H7 (cell line): Measurements from ENCODE around the gene TCF21. TPM values are rescaled to one million over a fixed set of nuclear protein-coding genes. Genes with fewer than 3 reads are reported as not detected.

Experiments
- DNase-seq: peaks from one replicate; pipeline ENCODE4 v3.0.0; 2012
- H3K27me3 ChIP-seq: 2 replicates; pipeline ENCODE4 v1.6.0; 2011; ENCODE audit warnings: mild to moderate bottlenecking, low read length; ENCODE audit not compliant: control insufficient read depth, insufficient read depth
- H3K36me3 ChIP-seq: replicated peaks from 2 replicates; pipeline ENCODE4 v1.5.1; 2011; ENCODE audit warnings: low read length; ENCODE audit not compliant: control insufficient read depth, insufficient read depth
- H3K4me3 ChIP-seq: 2 replicates; pipeline ENCODE4 v1.5.1; 2011; ENCODE audit warnings: low read depth, mild to moderate bottlenecking, control low read depth, low read length, moderate library complexity; ENCODE audit not compliant: insufficient read depth
- total RNA-seq: library from RNA; depleted of rRNA; stranded (reverse); fragments of >200 nt; shearing (Covaris generic); gene quantifications from 2 replicates; pipeline ENCODE4 v1.2.3, GENCODE V29; 2014

Gene TCF21
- total RNA-seq, 1 experiment from 2014 or later: 0.03 TPM

GRCh38 chr6:133877116-133877515, 11.8 kb upstream of the TCF21 start:
- DNase-seq: no peak
- Histone ChIP-seq H3K27me3 (no peaks in the 10 kb centered on the region), H3K36me3 (no peaks in the 10 kb centered on the region), H3K4me3 (no peak overlapping the region)

GRCh38 chr6:133880006-133880405, 8.9 kb upstream of the TCF21 start:
- no peaks in the 10 kb centered on the region for H3K27me3 ChIP-seq
- no peak for DNase-seq
- no peak overlapping the region for H3K4me3 ChIP-seq
- no peaks in the 10 kb centered on the region for H3K36me3 ChIP-seq

- no peak for DNase-seq
- Histone ChIP-seq H3K36me3 (no peaks in the 10 kb centered on the region), H3K27me3 (no peaks in the 10 kb centered on the region), H3K4me3 (no peak overlapping the region)
Measured at GRCh38 chr6:133880896-133881295, 8.0 kb upstream of the TCF21 start.

- Histone ChIP-seq H3K36me3 (no peaks in the 10 kb centered on the region), H3K4me3 (no peak overlapping the region), H3K27me3 (peaks cover 41% of the 10 kb centered on the region)
- DNase-seq: no peak
Measured at GRCh38 chr6:133886104-133886775, 2.7 kb upstream of the TCF21 start.

- Histone ChIP-seq H3K27me3 (peaks cover 52% of the 10 kb centered on the region), H3K4me3 (no peak overlapping the region), H3K36me3 (no peaks in the 10 kb centered on the region)
- DNase-seq: no peak
Measured at GRCh38 chr6:133887156-133887879, 1.6 kb upstream of the TCF21 start.

- H3K27me3 ChIP-seq: peaks cover 57% of the 10 kb centered on the region
- H3K36me3 ChIP-seq: no peaks in the 10 kb centered on the region
- H3K4me3 ChIP-seq: no peak overlapping the region
- no peak for DNase-seq
Measured at GRCh38 chr6:133887880-133888230, 1.1 kb upstream of the TCF21 start.

GRCh38 chr6:133889557-133890403, 867 bp downstream of the TCF21 start:
- Histone ChIP-seq H3K36me3 (no peaks in the 10 kb centered on the region), H3K27me3 (peaks cover 76% of the 10 kb centered on the region), H3K4me3 (peak overlapping the region; percentile 63)
- DNase-seq: peak; percentile 82

GRCh38 chr6:133890711-133891148, 1.8 kb downstream of the TCF21 start:
- Histone ChIP-seq H3K4me3 (no peak overlapping the region), H3K27me3 (peaks cover 86% of the 10 kb centered on the region), H3K36me3 (no peaks in the 10 kb centered on the region)

GRCh38 chr6:133891149-133891926, 2.4 kb downstream of the TCF21 start:
- Histone ChIP-seq H3K4me3 (peak overlapping the region; percentile 37), H3K27me3 (peaks cover 92% of the 10 kb centered on the region), H3K36me3 (no peaks in the 10 kb centered on the region)
- peak; percentile 82 for DNase-seq

More at GRCh38 chr6:133890711-133891148, 1.8 kb downstream of the TCF21 start:
- DNase-seq: peak; percentile 13

- Histone ChIP-seq H3K36me3 (no peaks in the 10 kb centered on the region), H3K4me3 (peak overlapping the region; percentile 37; the same call in 1 of the 2 replicates), H3K27me3 (peaks cover 99% of the 10 kb centered on the region)
- DNase-seq: peak; percentile 11
Measured at GRCh38 chr6:133891927-133892812, 3.3 kb downstream of the TCF21 start.

- Histone ChIP-seq H3K27me3 (peaks cover 96% of the 10 kb centered on the region), H3K36me3 (no peaks in the 10 kb centered on the region), H3K4me3 (peak overlapping the region; percentile 16; the same call in 1 of the 2 replicates)
- peak; percentile 72 for DNase-seq
Measured at GRCh38 chr6:133892813-133893691, 4.1 kb downstream of the TCF21 start.

- Histone ChIP-seq H3K4me3 (no peak overlapping the region), H3K27me3 (peaks cover 91% of the 10 kb centered on the region), H3K36me3 (no peaks in the 10 kb centered on the region)
- DNase-seq: no peak
Measured at GRCh38 chr6:133893946-133894345, 5.0 kb downstream of the TCF21 start.
